OCI-LY7 (cell line): ENCODE results near the gene ACOT12. TPM values are rescaled to one million over a fixed set of nuclear protein-coding genes. Genes with fewer than 3 reads are reported as not detected.

Source experiments
- BruUV-seq: library from RNA; stranded (reverse); fragments of 400-500 nt; replicated peaks from 2 replicates; lab custom pipeline; 2021; lab: Mats Ljungman, UMichigan
- CTCF ChIA-PET: fragments of 300-600 bp; sonication (Branson Sonifier 250); formaldehyde crosslinking; loops from one replicate; lab custom pipeline; 2022; ENCODE audit warnings: antibody characterized with exemption; ENCODE audit not compliant: unreplicated experiment; lab: Charles Lee
- POLR2A ChIA-PET: fragments of 300-600 bp; sonication (Branson Sonifier 250); formaldehyde crosslinking; loops from one replicate; lab custom pipeline; 2022; ENCODE audit warnings: antibody characterized with exemption; lab: Charles Lee
- DNase-seq: peaks from one replicate; pipeline ENCODE4 v3.0.0-alpha.2; 2015; ENCODE audit warnings: low spot score
- H2AFZ ChIP-seq: fragments of 200-600 bp; sonication (generic), shearing (Covaris generic); 2 replicates; pipeline ENCODE4 v1.6.1; 2014; ENCODE audit warnings: mild to moderate bottlenecking, antibody characterized with exemption, low read length, moderate library complexity
- H3K27ac ChIP-seq: fragments of 200-600 bp; sonication (generic); 2 replicates; pipeline ENCODE4 v1.5.1; 2014; ENCODE audit warnings: mixed run types, low read depth, mild to moderate bottlenecking, moderate library complexity, low read length, inconsistent platforms; ENCODE audit not compliant: poor library complexity, severe bottlenecking
- H3K36me3 ChIP-seq: fragments of 200-600 bp; sonication (generic); 2 replicates; pipeline ENCODE4 v1.6.1; 2014; ENCODE audit warnings: mild to moderate bottlenecking, antibody characterized with exemption, low read length, moderate library complexity, mixed read lengths; ENCODE audit not compliant: insufficient read depth
- H3K4me1 ChIP-seq: fragments of 200-600 bp; sonication (generic); 2 replicates; pipeline ENCODE4 v1.5.1; 2014; ENCODE audit warnings: mild to moderate bottlenecking, low read length; ENCODE audit not compliant: insufficient read depth, poor library complexity, severe bottlenecking
- H3K4me2 ChIP-seq: fragments of 200-600 bp; sonication (generic); 2 replicates; pipeline ENCODE4 v1.6.1; 2014; ENCODE audit warnings: mild to moderate bottlenecking, low read length
- H3K4me3 ChIP-seq: fragments of 200-600 bp; sonication (generic); 2 replicates; pipeline ENCODE4 v1.5.1; 2014; ENCODE audit warnings: mild to moderate bottlenecking, low read depth, low read length; ENCODE audit not compliant: poor library complexity, severe bottlenecking
- H3K79me2 ChIP-seq: fragments of 200-600 bp; sonication (generic); 2 replicates; pipeline ENCODE4 v1.6.1; 2016; ENCODE audit warnings: low read depth, mild to moderate bottlenecking, low read length, moderate library complexity, mixed read lengths; ENCODE audit not compliant: insufficient read depth
- H3K9me2 ChIP-seq: fragments of 200-600 bp; sonication (generic); 2 replicates; pipeline ENCODE4 v1.6.1; 2016; ENCODE audit warnings: mild to moderate bottlenecking, low read length, mixed read lengths; ENCODE audit not compliant: insufficient read depth
- H3K9me3 ChIP-seq: fragments of 200-600 bp; sonication (generic); 2 replicates; pipeline ENCODE4 v1.6.1; 2014; ENCODE audit warnings: mild to moderate bottlenecking, mixed run types, low read length, mixed read lengths
- H4K20me1 ChIP-seq: fragments of 200-600 bp; sonication (generic); 2 replicates; pipeline ENCODE4 v1.6.1; 2014; ENCODE audit warnings: mild to moderate bottlenecking, antibody characterized with exemption, low read length, moderate library complexity, mixed read lengths; ENCODE audit not compliant: insufficient read depth
- EZH2phosphoT487 ChIP-seq: fragments of 200-600 bp; sonication (generic); IDR thresholded peaks from 2 replicates; pipeline ENCODE4 v1.6.1; 2018; ENCODE audit warnings: low read depth, borderline replicate concordance, mild to moderate bottlenecking, mixed run types, antibody characterized with exemption, low read length, moderate library complexity, mixed read lengths
- intact Hi-C: fragments of 100-400 bp; cut with micrococcal nuclease; formaldehyde crosslinking; loops from one replicate; pipeline ENCODE4 v1.10.0; 2022; ENCODE audit not compliant: unreplicated experiment
- total RNA-seq, 2 experiments: library from RNA; depleted of rRNA in 1 of 2; stranded (reverse); fragments of >200 nt in 1 of 2; shearing (Covaris generic) in 1 of 2; gene quantifications; 2 replicates each; pipeline ENCODE4 v1.2.3, GENCODE V29; 2014 to 2022
- TF ChIP-seq, protein P1 (sequence below): fragments of 200-600 bp; sonication (generic); conservative IDR thresholded peaks from 2 replicates; pipeline ENCODE4 v1.5.1; 2014; ENCODE audit warnings: mild to moderate bottlenecking, antibody characterized with exemption, low read length, moderate library complexity, mixed read lengths

Gene ACOT12
- total RNA-seq, 2 experiments from 2014 or later: 0.27 to 0.35 TPM

DNA sequence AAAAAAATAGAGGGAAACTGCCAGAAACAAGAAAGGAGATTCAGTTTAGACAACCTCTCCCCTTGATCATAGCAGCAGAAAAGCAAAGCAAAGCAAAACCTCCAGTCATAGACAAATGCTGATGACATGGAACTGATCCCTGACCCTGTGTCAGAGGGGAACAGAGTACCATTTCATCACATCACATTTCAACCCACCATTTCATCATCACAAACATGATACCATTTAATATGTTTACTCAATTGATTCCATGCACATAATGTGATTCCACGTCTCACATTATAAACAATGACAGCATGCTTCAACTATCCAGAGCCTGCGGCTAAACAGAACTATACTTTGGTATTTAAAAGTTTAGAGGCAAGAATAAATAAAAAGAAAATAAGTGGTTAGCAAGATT, 28.7 kb upstream of the ACOT12 start:
- Histone ChIP-seq H3K4me3 (no peak overlapping the region), H3K36me3 (peaks cover 73% of the 10 kb centered on the region), H3K4me2 (no peak overlapping the region), H3K4me1 (peaks cover 13% of the 10 kb centered on the region), H4K20me1 (no peaks in the 10 kb centered on the region), H3K9me3 (no peaks in the 10 kb centered on the region), H3K9me2 (no peaks in the 10 kb centered on the region), H3K27ac (no peak overlapping the region), H3K79me2 (no peaks in the 10 kb centered on the region), H2AFZ (no peak overlapping the region)
- no peak for DNase-seq
- TF ChIP-seq EZH2phosphoT487: no peak
- TF ChIP-seq, protein P1, sequence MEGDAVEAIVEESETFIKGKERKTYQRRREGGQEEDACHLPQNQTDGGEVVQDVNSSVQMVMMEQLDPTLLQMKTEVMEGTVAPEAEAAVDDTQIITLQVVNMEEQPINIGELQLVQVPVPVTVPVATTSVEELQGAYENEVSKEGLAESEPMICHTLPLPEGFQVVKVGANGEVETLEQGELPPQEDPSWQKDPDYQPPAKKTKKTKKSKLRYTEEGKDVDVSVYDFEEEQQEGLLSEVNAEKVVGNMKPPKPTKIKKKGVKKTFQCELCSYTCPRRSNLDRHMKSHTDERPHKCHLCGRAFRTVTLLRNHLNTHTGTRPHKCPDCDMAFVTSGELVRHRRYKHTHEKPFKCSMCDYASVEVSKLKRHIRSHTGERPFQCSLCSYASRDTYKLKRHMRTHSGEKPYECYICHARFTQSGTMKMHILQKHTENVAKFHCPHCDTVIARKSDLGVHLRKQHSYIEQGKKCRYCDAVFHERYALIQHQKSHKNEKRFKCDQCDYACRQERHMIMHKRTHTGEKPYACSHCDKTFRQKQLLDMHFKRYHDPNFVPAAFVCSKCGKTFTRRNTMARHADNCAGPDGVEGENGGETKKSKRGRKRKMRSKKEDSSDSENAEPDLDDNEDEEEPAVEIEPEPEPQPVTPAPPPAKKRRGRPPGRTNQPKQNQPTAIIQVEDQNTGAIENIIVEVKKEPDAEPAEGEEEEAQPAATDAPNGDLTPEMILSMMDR: no peak
- CTCF ChIA-PET: no interaction called here
- BruUV-seq: no TSS peak
- intact Hi-C loops: no loop called here
- POLR2A ChIA-PET: interaction anchor here (0.6 kb wide), 1 partner anchor 122 kb away, joined by 3 read pairs; no protein-coding TSS in a partner anchor

- Histone ChIP-seq H3K9me2 (no peaks in the 10 kb centered on the region), H3K9me3 (no peaks in the 10 kb centered on the region), H3K4me2 (no peak overlapping the region), H3K4me3 (no peak overlapping the region), H3K79me2 (no peaks in the 10 kb centered on the region), H4K20me1 (no peaks in the 10 kb centered on the region), H3K4me1 (no peaks in the 10 kb centered on the region), H3K27ac (no peak overlapping the region), H3K36me3 (peaks cover 66% of the 10 kb centered on the region), H2AFZ (no peak overlapping the region)
- TSS peak; percentile 34 for BruUV-seq
- POLR2A ChIA-PET: no interaction called here
- TF ChIP-seq EZH2phosphoT487: no peak
- TF ChIP-seq, protein P1: no peak
- no peak for DNase-seq
- intact Hi-C loops: no loop called here
- CTCF ChIA-PET: interaction anchor here (0.7 kb wide), 1 partner anchor 745 kb away, joined by 4 read pairs; no protein-coding TSS in a partner anchor
Observed at GRCh38 chr5:81420039-81420667, 26.2 kb upstream of the ACOT12 start.

- POLR2A ChIA-PET: no interaction called here
- peaks cover 66% of the 10 kb centered on the region for H3K36me3 ChIP-seq
Observed at GRCh38 chr5:81418606-81419005, 24.7 kb upstream of the ACOT12 start.

More at GRCh38 chr5:81418606-81419005, 24.7 kb upstream of the ACOT12 start:
- H2AFZ ChIP-seq: no peak overlapping the region
- CTCF ChIA-PET: no interaction called here
- no peaks in the 10 kb centered on the region for H3K9me3 ChIP-seq
- intact Hi-C loops: no loop called here
- H3K4me2 ChIP-seq: no peak overlapping the region
- no peaks in the 10 kb centered on the region for H3K4me1 ChIP-seq
- no peak overlapping the region for H3K4me3 ChIP-seq
- no TSS peak for BruUV-seq
- H3K27ac ChIP-seq: no peak overlapping the region
- H3K79me2 ChIP-seq: no peaks in the 10 kb centered on the region
- H3K9me2 ChIP-seq: no peaks in the 10 kb centered on the region
- TF ChIP-seq, protein P1: no peak
- TF ChIP-seq EZH2phosphoT487: no peak
- H4K20me1 ChIP-seq: no peaks in the 10 kb centered on the region
- DNase-seq: no peak
